HG02610 (cell line): ENCODE results near the gene LHFPL2.
"Not testable (repeated sequence)": the region's sequence is repeated elsewhere in the genome, so short reads cannot be mapped to it uniquely, and the experiment has no call there.

ENCODE experiments used
- ATAC-seq: cut with Tn5 transposase; IDR thresholded peaks from one replicate; pipeline ENCODE4 v1.9.1; 2021; ENCODE audit warnings: mild to moderate bottlenecking, moderate library complexity; ENCODE audit not compliant: unreplicated experiment

The LHFPL2 gene

GRCh38 chr5:78667461-78668103 lies 19.0 kb upstream of the LHFPL2 start:
- ATAC-seq = no peak

GRCh38 chr5:78666975-78667374 lies 18.4 kb upstream of the LHFPL2 start:
- ATAC-seq = not testable (repeated sequence)

DNA sequence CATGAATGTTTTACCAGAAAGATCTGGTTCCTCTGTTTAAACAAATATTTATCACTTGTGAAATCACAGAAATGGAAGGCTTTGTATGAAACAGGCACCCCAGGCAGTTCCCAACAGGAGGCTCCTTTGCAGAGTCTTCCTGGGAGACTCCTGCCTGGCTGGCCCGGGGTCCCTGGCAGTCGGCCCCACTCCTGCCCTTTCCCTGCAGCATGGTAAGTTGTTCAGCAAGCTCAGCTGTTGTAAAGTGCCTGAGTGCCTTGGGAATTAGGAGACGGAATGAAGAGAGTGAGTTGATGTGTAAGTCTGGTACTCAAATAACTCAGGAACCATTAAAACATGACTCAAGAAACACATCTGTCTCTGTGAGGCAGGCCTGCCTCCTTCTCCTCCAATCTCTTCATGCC lies 17.5 kb upstream of the LHFPL2 start:
- no peak for ATAC-seq

DNA sequence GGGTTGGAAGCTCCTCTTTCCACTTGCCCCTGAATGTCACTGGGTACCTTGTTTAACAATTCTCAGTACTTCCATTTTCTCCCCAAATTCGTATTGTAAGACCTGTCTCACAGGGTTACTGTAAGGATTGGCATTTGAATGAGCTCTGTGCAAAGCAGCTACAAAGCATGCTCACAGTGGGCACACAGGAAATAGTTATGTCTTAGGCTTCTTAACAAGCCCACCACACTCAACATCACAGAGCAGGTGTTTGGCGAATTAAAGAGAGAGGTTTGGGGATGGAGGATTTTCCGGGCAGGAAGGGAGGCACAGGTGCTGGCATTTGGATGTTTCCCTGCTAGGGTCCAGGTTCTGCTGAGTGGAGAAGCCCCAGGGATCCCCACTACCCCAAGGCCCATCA lies 17.0 kb upstream of the LHFPL2 start:
- ATAC-seq = no peak

DNA sequence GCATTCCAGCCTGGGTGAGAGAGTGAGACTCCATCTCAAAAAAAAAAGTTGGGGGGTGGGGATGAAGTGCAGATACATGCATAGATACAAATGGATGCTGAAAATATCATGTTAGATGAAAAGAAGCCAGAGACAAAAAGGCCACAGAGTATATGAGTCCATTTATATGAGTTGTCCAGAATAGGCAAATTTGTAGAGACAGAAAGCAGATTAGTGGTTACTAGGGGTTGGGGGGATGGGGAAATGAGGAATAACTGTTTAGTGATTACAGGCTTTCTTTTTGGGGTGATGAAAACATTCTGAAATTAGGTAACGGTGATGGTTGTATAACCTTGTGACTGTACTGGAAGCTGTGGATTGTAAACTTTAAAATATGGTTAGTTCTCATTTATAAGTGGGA lies 13.8 kb upstream of the LHFPL2 start:
- ATAC-seq = no peak

GRCh38 chr5:78661691-78662090 lies 13.1 kb upstream of the LHFPL2 start:
- ATAC-seq = peak; percentile 59

DNA sequence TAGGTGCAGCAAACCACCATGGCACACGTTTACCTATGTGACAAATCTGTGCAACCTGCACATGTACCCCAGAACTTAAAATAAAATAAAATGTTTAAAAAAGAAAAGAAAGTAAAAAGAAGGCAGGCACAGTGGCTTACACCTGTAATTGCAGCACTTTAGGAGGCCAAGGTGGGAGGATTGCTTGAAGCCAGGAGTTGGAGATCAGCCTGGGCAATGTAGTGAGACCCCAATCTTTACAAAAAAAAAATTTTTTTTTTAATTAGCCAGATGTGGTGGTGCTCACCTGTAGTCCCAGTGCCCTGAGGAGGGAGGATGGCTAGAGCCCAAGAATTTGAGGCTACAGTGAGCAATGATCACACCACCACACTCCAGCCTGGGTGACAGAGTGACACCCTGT lies 12.5 kb upstream of the LHFPL2 start:
- no peak for ATAC-seq

DNA sequence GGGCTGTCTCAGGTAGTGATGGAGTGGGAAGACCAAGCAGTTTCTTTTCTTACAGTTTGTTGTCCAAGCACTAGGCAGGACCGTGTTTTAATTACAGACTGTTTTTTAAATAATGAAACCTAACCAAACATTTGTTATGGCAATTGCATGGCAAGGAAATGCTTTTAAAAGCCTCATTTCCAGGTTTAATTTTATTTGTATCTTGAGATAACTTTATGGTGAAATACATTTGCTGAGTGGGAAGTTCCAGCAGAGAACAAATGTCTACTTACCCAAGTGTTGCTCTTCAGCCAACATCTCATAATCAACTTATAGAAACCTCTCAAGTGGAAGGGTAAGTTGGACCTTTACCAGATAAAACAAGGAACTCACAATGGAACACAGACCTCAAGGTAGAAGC lies 11.8 kb upstream of the LHFPL2 start:
- ATAC-seq = no peak

DNA sequence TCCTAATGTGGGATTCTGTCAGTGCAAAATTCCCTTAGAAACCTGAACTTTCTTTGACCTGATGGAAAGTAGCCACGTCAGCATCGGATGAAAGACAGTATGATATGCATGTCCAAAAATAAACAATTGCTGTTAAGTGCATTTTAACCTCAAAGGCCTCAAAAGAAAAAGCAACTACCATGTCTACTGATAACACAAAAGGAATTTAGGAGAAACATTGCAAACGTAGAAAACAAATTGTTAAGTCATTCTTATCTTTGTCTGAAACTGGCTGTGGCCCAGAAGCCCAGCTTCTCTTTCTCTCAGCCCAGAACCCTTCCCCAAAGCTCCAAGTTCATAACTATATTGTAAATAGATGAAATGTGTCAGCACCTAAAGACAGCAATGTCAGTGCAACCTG lies 11.1 kb upstream of the LHFPL2 start:
- no peak for ATAC-seq

GRCh38 chr5:78659114-78659513 lies 10.5 kb upstream of the LHFPL2 start:
- ATAC-seq = no peak

- ATAC-seq = no peak
Measured at GRCh38 chr5:78657201-78657600, 8.6 kb upstream of the LHFPL2 start.

GRCh38 chr5:78655746-78656290 lies 7.2 kb upstream of the LHFPL2 start:
- no peak for ATAC-seq

DNA sequence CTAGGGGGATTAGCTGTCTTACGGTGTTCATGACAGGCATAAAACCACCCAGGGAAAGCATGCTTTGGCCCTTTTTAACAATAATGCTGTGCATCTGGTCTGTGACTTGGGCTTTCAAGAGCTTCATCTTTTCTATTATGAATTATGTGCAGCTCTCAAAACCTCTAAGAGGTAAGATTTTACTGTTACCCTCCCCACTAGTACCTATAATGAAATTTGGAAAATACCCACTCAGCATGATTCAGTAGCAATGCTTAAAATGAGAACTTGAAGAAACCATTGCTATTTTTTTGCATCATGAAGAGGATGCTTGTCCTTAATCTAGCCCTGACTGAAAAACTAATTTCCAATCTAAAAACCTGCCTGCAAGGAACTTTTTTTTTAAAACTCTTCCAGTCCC lies 5.8 kb upstream of the LHFPL2 start:
- ATAC-seq = no peak

DNA sequence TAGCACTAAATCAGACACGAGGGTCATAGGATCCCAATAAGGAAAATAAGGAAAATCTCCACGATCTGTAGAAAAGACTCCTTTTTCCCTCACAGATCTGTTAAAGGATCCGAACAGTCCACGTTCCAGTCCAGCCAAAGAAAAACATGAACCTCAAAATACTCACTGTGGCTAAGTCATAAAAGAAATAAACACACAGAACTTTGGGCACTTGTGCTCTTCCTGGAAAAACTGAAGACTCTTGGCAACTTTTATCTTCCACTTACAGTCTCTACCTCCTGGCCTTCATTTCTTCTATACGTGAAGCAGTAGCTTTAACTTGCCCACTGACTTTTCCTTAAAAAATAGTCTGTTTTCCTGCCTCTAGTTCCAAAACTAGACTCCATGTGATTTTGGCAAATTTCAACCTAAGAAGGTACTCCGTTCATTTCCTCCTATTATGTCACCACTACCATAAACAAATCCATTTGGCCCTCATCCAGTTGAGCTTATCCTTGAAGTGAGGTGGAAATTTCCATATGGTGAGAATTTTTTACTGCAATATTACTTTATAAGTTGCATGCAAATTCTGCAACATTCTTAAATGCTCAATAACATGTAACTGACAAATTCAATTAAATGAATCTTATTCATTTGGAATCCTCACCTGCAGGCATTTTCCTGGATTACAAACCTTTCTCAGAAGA lies 5.3 kb upstream of the LHFPL2 start:
- no peak for ATAC-seq

GRCh38 chr5:78653031-78653430 lies 4.5 kb upstream of the LHFPL2 start:
- no peak for ATAC-seq

DNA sequence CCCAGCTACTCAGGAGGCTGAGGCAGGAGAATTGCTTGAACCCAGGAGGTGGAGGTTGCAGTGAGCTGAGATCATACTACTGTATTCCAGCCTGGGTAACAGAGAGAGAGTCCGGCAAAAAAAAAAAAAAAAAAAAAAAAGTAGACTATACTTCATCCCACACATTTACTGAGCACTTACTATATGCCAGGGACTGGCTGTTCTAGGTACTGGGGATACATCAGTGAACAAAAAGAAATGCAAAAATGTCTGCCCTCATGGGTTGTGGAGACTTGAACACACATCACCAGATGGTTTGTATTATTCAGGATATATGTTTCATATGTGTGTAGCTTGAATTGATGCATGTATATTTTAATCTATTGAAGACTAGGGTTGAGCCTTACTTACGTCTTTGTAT lies 2.9 kb upstream of the LHFPL2 start:
- ATAC-seq = no peak

GRCh38 chr5:78650531-78650930 lies 2.0 kb upstream of the LHFPL2 start:
- ATAC-seq = no peak

DNA sequence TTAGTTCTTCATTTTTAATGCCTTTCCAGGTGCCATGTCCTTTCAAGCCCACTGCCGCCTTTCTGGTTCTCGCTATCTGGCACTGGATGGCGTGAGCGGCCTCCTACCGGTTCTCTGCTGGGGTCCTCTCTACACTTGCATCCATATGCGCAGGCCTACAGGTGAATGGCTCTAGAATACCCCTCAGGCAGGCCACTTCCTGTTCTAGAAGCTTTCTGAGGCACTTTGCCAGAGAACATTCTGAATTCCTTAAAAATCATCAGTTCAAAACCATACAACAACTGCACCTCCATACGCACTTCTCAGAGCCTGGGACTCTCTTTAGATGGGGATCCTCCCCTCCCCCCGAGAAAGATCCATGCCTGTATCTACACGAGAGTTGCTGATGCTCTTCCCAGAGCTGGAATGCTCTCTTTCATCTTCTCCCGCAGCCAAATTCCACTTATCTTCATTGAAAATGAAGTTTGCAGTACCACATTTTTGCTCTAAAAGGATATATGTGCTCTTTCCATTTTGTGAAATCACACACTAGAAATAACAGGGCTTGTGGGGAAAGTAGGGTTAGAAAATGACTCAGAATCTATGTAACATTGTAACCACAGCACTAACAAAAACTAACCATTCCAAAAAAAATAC lies 1.4 kb upstream of the LHFPL2 start:
- no peak for ATAC-seq

GRCh38 chr5:78649211-78649695 lies 681 bp upstream of the LHFPL2 start:
- ATAC-seq = no peak

DNA sequence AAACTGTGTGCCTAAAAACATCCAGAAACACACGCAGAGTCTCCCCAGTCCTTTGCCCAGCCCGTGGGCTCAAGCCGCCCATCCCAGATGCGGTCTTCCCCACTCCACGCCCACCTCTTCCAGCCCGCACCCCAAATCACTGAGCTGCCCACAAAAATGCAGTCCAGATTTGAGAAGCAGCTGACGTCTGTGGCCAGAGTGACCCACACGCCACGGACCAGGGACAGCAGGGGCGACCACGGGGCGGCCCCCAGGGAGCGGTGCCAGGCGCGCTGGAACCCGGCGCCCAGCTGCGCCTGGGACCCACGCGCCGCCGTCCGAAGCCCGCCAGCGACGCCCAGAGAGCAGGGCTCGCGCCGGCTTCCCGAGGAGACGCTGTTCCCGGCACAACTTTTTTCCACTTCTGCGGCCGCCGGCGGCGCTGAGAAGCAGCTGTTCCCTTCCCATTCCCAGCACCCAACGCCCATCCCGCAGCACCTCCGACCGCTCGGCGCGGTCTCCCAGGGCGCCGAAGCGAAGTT lies 674 bp downstream of the LHFPL2 start:
- ATAC-seq = peak; percentile 30

GRCh38 chr5:78647351-78647818 lies 1.2 kb downstream of the LHFPL2 start:
- no peak for ATAC-seq
